ENCODE results near the gene NXPE1.

GRCh38 chr11:114499756-114500155, 59.9 kb downstream of the NXPE1 start:
- TF ChIP-seq EZH2 (IDR thresholded peaks at IDR 0.05) (no peak), MAX (IDR thresholded peaks at IDR 0.05) (no peak), ZNF274 (IDR thresholded peaks at IDR 0.05; ENCODE audit: low read depth, low read length) (no peak), CTCF (IDR thresholded peaks at IDR 0.05 in 2 of 3, conservative IDR thresholded peaks at IDR 0.05 in 1 of 3; ENCODE audit: borderline replicate concordance in 1 of 3, insufficient read depth in 1 of 3, low read depth in 2 of 3, low read length in 2 of 3) (no peak), RAD21 (IDR thresholded peaks at IDR 0.05; ENCODE audit: low read depth) (no peak), POLR2A (IDR thresholded peaks at IDR 0.05; ENCODE audit: borderline replicate concordance, extremely low read depth, insufficient read depth, insufficient read length) (no peak), REST (IDR thresholded peaks at IDR 0.05; ENCODE audit: low read depth) (no peak), JUND (IDR thresholded peaks at IDR 0.05) (no peak), ZFX (IDR thresholded peaks at IDR 0.05) (no peak), TCF7L2 (IDR thresholded peaks at IDR 0.05; ENCODE audit: borderline replicate concordance, extremely low read depth, insufficient read depth, insufficient read length) (no peak), ATF3 (IDR thresholded peaks at IDR 0.05) (no peak)
